IMR-90 (cell line): ENCODE measurements around the gene AMOTL2.

Experiments
- CTCF ChIP-seq: conservative IDR thresholded peaks from 2 replicates; pipeline ENCODE4 v1.5.1; 2012; ENCODE audit warnings: mild to moderate bottlenecking, low read depth, low read length, improper control_type of control experiment
- FOS ChIP-seq: fragments of 150-350 bp; IDR thresholded peaks from 2 replicates; pipeline ENCODE4 v1.6.1; 2016; ENCODE audit warnings: low read depth, low read length

- no peak for TF ChIP-seq CTCF
- TF ChIP-seq FOS: no peak
Observed at GRCh38 chr3:134368751-134369105, 5.5 kb downstream of the AMOTL2 start.
